ENCODE results near the gene SEL1L3. TPM values are rescaled to one million over a fixed set of nuclear protein-coding genes. Genes with fewer than 3 reads are reported as not detected.

The SEL1L3 gene
- total RNA-seq, 1 donor from 2014 or later = 3.2 TPM

- intact Hi-C loops (cut with DNase I) = no loop called here
- ATAC-seq (ENCODE audit: poor library complexity) = no peak
- no peak for DNase-seq
These were observed 32.2 kb downstream of the SEL1L3 start for GRCh38 chr4:25830548-25830947.

DNA sequence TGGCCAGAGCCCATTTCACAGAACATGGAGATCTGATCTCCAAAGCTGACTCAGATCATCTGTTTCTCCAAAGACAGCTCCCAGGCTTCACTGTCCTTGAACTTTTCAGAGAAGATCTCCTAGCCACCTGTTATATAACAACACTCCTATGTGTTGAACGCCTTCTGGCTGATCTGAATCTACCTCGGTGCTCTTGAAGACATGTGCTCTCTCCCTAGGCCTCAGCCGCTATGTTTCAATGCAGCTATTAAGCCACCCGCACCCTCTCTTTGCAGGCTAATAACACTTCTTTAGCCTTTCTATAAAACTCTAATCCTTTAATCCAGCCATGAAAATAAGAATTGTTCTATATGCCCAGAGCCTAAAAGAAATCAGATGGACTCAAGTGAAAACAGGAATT is 34.9 kb downstream of the SEL1L3 start:
- no peak for DNase-seq
- ATAC-seq (ENCODE audit: poor library complexity) = peak; percentile 36
- intact Hi-C loops (cut with DNase I) = no loop called here

- intact Hi-C loops (cut with DNase I) = no loop called here
- peak; percentile 84 for ATAC-seq (ENCODE audit: poor library complexity)
- peak; percentile 58 for DNase-seq
These were observed 35.4 kb downstream of the SEL1L3 start for GRCh38 chr4:25827373-25827772.

DNA sequence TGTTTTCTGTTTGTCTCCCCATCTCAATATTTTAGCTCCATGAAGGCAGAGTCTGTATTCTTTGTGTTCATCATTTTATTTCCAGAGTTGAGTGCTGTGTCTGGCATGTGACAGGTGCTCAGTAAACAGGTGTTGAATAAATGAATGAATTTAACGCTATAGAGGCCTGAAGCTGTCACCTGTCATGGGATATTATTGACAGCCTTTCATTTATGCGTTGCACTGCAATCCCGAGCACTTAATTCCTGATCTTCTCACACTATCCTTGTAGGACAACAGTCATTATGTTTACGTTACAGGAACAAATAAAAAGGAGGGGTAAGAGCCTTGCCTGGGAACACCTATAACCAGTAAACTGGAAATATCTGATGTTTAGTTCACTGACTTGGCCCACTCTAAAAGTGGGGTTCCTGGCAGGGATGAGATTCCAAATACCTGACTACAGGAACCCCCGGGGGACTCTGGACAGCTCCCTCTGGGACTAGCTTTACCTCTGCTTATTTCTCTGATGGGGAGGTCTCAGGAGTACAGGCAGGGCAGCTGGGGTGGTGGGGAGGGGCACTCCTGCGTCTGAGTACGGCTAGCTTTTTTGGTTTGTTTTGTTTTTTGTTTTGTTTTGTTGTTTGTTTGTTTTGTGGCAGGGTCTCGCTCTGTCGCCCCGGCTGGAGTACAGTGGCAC is 36.6 kb downstream of the SEL1L3 start:
- intact Hi-C loops (cut with DNase I) = no loop called here
- no peak for ATAC-seq (ENCODE audit: poor library complexity)
- no peak for DNase-seq

- DNase-seq = no peak
- intact Hi-C loops (cut with DNase I) = no loop called here
- ATAC-seq (ENCODE audit: poor library complexity) = no peak
These were observed 39.2 kb downstream of the SEL1L3 start for GRCh38 chr4:25823632-25824031.

- DNase-seq = no peak
- no peak for ATAC-seq (ENCODE audit: poor library complexity)
- intact Hi-C loops (cut with DNase I) = no loop called here
These were observed 40.9 kb downstream of the SEL1L3 start for GRCh38 chr4:25821899-25822298.

DNA sequence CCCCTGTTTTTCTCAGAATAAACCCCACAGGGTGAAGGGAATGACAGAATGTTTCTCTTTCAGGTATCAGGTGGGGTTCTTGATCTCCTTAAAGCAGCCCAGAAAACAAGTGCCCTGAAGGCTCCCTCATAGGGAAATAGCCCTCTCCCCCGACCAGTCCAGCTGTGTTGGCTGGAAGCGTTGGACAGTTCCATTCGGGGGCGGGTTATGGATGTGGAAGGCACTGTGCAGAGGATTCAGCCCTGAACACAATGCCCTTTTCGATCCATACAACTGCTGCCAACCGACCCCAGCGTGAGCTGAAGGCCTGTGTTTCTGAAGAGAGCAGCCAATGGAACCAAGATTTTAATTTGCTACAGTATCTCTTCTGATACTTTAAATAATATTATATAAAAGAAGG is 41.5 kb downstream of the SEL1L3 start:
- ATAC-seq (ENCODE audit: poor library complexity) (no peak), DNase-seq (no peak)
- intact Hi-C loops (cut with DNase I) = no loop called here

DNA sequence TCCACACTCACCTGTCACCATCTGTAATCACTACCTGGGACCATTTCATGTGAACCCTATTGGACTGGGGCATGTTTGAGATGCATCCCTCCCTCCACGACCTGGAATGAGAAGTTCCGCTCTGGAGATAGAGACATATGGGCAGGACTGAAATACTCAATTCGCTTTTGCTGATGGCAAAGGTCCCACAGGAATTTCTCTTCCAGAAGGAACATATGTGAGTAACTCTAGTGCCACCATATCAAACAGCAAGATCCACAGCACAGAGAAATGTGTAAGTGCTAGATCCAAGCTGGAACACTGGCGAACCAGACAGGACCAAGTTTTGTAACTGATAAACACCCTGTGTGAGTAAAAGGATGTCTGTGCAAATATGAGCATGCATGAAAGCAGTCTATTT is 43.9 kb downstream of the SEL1L3 start:
- no peak for ATAC-seq (ENCODE audit: poor library complexity)
- intact Hi-C loops (cut with DNase I) = no loop called here
- no peak for DNase-seq

- no peak for DNase-seq
- ATAC-seq (ENCODE audit: poor library complexity) = peak; percentile 44
- intact Hi-C loops (cut with DNase I) = no loop called here
These were observed 44.4 kb downstream of the SEL1L3 start for GRCh38 chr4:25818371-25818871.

DNA sequence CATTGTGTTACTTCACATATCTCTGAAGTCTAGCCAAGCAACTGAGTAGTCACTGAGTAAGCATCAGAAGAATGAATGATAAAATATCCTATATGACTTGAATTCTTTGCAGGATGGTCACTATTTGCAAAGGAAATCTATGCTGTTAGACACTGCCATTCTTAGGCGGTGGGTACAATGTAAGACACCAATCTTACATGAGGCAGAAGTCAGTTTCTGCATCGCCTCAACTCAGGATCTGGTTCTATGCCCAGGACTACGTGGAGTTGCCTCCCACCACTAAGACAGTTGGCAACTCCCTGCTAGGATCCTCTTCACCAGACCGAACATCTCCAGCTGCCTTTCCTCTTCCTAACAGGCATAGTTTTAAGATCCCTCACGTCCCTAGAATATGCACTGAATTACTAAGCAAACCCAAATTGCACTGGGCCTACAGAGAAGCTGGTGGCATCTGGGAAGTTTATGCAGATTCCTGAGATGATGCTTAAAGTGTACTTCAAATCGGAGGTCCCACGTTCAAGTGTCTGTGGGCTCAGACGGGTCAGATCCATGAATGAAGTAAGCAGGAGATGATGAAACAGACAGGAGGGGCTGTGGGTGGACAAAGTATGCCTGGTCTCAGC is 45.6 kb downstream of the SEL1L3 start:
- no peak for DNase-seq
- ATAC-seq (ENCODE audit: poor library complexity) = no peak
- intact Hi-C loops (cut with DNase I) = no loop called here

DNA sequence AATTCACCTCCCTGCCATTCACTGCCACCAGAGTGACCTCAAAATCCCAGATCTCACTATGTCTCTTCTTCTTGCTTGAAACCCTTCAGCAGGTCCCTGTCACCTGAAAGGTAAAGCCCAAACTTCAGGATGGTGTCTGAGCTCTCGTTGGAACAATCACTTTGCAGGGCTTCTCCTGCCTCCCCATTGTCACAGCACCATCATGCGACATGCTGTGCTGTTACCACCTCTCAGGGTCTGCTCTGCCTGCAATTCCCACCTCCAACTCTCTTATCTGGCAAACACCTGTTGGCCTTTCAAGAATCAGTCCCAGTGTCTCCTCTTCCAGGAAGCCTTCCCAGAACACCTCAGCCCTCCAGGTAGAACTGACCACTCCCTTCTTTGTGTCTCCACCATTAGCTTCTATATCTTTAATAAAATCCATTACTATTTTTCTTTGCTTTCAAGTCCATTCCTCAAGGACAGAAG is 46.2 kb downstream of the SEL1L3 start:
- DNase-seq (no peak), ATAC-seq (ENCODE audit: poor library complexity) (no peak)
- intact Hi-C loops (cut with DNase I) = no loop called here

DNA sequence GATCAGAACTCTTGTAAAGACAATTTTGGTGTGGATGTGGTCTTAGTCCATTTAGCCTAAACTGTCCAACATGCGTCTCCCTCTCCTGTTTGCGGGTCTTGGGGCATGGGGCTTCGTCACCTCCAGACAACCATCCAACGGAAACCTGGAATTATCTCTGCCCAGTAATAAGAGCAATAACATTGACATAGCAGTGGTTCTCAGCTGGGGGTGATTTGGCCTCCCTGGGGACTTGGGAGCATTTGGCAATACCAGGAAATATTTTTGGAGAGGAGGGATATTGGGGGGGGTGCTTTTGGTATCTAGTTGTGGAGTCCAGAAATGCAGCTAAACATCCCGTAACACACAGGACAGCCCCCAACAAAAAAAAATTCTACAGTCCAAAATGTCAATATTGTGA is 47.2 kb downstream of the SEL1L3 start:
- no peak for ATAC-seq (ENCODE audit: poor library complexity)
- intact Hi-C loops (cut with DNase I) = no loop called here
- DNase-seq = no peak

DNA sequence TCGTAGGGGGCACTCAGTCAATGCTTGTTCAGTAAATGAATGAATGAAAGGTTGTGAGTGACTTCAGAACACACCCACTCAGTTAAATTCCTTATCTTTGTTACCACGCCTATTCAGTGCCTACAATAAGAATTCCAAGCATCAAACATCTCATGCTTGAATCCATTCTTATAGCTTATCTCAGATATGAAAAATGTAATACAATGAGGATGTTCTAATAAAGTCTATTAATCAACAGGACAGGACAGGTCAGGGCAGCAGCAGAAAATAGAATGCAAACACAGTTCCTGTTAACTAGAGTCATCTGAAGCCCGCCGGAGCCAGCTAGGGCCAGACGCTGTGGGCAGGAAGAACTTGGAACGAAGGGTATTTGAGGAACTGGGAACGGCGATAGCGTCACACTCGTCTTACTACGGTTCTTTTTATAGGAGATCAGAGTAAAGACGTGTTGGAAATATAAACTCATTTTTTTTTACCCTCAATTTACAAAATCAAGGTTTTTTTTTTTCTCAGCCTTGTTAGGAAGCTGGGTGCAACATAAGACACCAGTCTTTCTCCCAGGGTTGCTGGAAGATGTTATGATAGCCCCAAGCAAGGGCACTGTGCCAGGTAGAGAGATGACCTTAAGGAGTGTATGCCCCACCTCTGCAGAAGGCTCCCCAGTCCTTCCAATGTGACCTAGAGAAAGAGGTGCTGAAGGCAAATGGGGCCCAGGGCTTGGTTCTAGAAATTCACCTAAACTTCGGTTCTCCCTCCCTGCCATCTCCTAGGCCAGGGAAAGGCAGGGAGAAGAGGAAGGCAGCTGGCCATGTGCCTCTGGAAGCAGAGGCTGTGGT is 48.3 kb downstream of the SEL1L3 start:
- DNase-seq (peak; percentile 54), ATAC-seq (ENCODE audit: poor library complexity) (peak; percentile 48)
- intact Hi-C loops (cut with DNase I) = no loop called here

DNA sequence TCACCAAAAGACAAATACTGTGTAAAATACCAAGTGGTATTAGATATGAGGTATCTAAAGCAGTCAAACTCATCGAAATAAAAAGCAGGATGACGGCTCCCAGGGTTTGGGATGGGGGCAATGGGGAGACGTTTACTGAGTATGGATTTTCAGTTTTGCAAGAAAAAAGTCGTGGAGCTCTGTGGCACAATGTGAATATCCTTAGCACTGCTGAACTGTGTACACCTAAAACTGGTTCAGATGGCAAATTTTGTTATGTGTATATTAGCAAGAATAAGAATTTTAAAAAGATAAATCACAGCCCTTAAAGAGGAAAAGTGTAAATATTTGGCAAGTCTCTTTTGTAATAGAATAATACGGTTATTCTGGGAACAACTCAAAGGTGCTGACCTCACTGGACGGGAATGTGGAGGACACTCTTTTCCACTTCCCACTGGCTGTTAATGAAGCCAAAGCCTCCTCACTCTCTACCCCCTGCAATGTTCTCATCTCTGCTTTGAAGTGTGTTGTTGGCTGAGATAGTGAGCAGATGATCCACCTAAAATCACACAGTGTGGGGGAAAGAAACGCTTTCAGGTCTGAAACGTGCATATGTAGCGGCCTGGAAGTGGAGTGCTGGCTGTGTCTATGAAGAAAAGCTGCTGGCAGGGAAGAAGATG is 49.2 kb downstream of the SEL1L3 start:
- no peak for DNase-seq
- peak; percentile 80 for ATAC-seq (ENCODE audit: poor library complexity)
- intact Hi-C loops (cut with DNase I) = no loop called here

DNA sequence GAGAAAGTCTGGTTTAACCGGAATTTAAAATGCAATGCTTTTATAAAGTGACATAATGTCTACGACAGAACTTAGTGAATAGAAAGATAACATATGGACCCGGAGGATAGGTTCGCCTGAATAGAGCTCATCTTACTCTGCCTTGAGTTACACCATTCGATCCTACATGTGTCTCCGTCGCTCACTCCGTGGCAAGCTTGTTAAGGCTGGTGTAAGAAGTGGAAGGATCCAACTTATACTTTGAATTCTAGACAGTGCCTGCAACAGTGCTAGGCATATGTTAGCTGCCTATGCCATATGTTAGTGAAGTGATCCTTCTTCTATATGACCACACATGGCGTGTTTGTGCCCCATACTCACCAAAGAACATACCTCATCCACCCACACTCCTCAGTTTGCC is 50.9 kb downstream of the SEL1L3 start:
- ATAC-seq (ENCODE audit: poor library complexity) (no peak), DNase-seq (no peak)
- intact Hi-C loops (cut with DNase I) = no loop called here

GRCh38 chr4:25811374-25811690 is 51.5 kb downstream of the SEL1L3 start:
- intact Hi-C loops (cut with DNase I) = no loop called here
- no peak for DNase-seq
- no peak for ATAC-seq (ENCODE audit: poor library complexity)

- intact Hi-C loops (cut with DNase I) = no loop called here
These were observed 52.1 kb downstream of the SEL1L3 start for GRCh38 chr4:25810461-25811373.

DNA sequence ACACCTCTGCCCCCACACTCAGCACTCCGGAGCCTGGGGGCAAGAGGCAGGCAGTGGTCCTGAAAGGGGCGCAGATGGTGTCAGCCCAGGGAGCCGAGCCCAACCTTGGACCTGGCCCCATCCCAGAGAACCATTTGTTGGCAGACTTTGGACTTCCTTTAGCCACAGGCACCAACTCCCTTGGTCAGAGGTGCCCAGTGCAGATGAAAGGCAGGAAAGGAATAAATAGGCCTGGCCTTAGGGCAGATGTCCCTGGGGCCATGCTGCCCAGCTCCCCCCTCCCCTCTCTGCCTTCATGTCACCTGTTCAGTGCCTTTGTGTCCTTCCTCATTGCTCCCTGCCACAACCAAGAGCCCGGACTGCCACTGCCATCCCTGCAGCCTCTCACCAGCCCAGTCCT is 52.8 kb downstream of the SEL1L3 start:
- intact Hi-C loops (cut with DNase I) = no loop called here
- ATAC-seq (ENCODE audit: poor library complexity) = no peak
- no peak for DNase-seq

More at GRCh38 chr4:25810461-25811373, 52.1 kb downstream of the SEL1L3 start:
- DNase-seq (no peak), ATAC-seq (ENCODE audit: poor library complexity) (no peak)

Data from Right ventricle myocardium superior (tissue), 1 donor.